Endodermal cell (in vitro differentiated cells): Measurements from ENCODE around the gene DDX41. TPM values are rescaled to one million over a fixed set of nuclear protein-coding genes. Genes with fewer than 3 reads are reported as not detected.
A peak's percentile ranks its signal among the peaks of the same experiment; 100 is the strongest.

Source experiments
- DNase-seq: peaks from one replicate; pipeline ENCODE4 v3.0.0-alpha.2; 2017
- H3K27ac ChIP-seq: 2 replicates; pipeline ENCODE4 v1.5.1; 2013; ENCODE audit warnings: mild to moderate bottlenecking, low read depth, low read length, moderate library complexity
- H3K27me3 ChIP-seq: 2 replicates; pipeline ENCODE4 v1.6.1; 2013; ENCODE audit warnings: mild to moderate bottlenecking, low read length, moderate library complexity; ENCODE audit not compliant: insufficient read depth, control insufficient read depth, poor library complexity, severe bottlenecking
- H3K36me3 ChIP-seq: 2 replicates; pipeline ENCODE4 v1.7.0; 2013; ENCODE audit warnings: mild to moderate bottlenecking, low read length, moderate library complexity; ENCODE audit not compliant: control insufficient read depth, insufficient read depth
- H3K4me1 ChIP-seq: one replicate; pipeline ENCODE4 v1.7.0; 2013; ENCODE audit warnings: low read length; ENCODE audit not compliant: control insufficient read depth, insufficient read depth
- H3K4me3 ChIP-seq: 2 replicates; pipeline ENCODE4 v1.5.1; 2013; ENCODE audit warnings: mild to moderate bottlenecking, low read length, moderate library complexity
- H3K9ac ChIP-seq: 2 replicates; pipeline ENCODE4 v1.6.1; 2013; ENCODE audit warnings: mild to moderate bottlenecking, low read length, moderate library complexity; ENCODE audit not compliant: poor library complexity, severe bottlenecking; ENCODE audit errors: extremely low read depth
- H3K9me3 ChIP-seq: 2 replicates; pipeline ENCODE4 v1.6.1; 2013; ENCODE audit warnings: mild to moderate bottlenecking, low read length, moderate library complexity; ENCODE audit not compliant: control insufficient read depth
- H3K27ac Mint-ChIP-seq: 2 replicates; pipeline ENCODE4 v1.8.0; 2020; ENCODE audit warnings: mixed read lengths
- H3K27me3 Mint-ChIP-seq: 2 replicates; pipeline ENCODE4 v1.8.0; 2021; ENCODE audit warnings: mild to moderate bottlenecking, mixed read lengths; ENCODE audit not compliant: insufficient read depth
- H3K36me3 Mint-ChIP-seq: 2 replicates; pipeline ENCODE4 v1.8.0; 2020; ENCODE audit warnings: low read depth, mixed read lengths
- H3K4me1 Mint-ChIP-seq: 2 replicates; pipeline ENCODE4 v1.8.0; 2020; ENCODE audit warnings: mixed read lengths
- H3K4me3 Mint-ChIP-seq: 2 replicates; pipeline ENCODE4 v1.8.0; 2020; ENCODE audit warnings: mild to moderate bottlenecking, moderate library complexity, mixed read lengths
- H3K9me3 Mint-ChIP-seq: 2 replicates; pipeline ENCODE4 v1.8.0; 2020; ENCODE audit warnings: mild to moderate bottlenecking, mixed read lengths
- WGBS, 2 experiments: methylation state at CpG; one replicate each; pipeline versions ENCODE4 v1.1.5 to v1.1.7; 2013; ENCODE audit warnings: missing lambda C conversion rate in 2 of 2, mixed read lengths in 1 of 2; ENCODE audit not compliant: insufficient coverage in 1 of 2, insufficient read length in 1 of 2; 5-methylcytosine and 5-hydroxymethylcytosine counted together
- total RNA-seq, 2 donors: library from RNA; stranded (reverse); fragmentation: NEBNext Ultra II Directional in 1 of 2; extraction: Animal tissue kit (Norgen Biotek cat#: 25700) in 1 of 2; gene quantifications; 2 replicates in 1 of 2; 3 replicates in 1 of 2; pipeline ENCODE4 v1.2.1, GENCODE V29; 2021
- TF ChIP-seq, protein P1 (sequence below): fragments of 200-600 bp; sonication (generic); conservative IDR thresholded peaks from 2 replicates; pipeline ENCODE4 v1.5.0; 2021; ENCODE audit warnings: antibody characterized with exemption, mild to moderate bottlenecking

The DDX41 gene
- total RNA-seq, 2 donors from 2014 or later, result 115 TPM

DNA sequence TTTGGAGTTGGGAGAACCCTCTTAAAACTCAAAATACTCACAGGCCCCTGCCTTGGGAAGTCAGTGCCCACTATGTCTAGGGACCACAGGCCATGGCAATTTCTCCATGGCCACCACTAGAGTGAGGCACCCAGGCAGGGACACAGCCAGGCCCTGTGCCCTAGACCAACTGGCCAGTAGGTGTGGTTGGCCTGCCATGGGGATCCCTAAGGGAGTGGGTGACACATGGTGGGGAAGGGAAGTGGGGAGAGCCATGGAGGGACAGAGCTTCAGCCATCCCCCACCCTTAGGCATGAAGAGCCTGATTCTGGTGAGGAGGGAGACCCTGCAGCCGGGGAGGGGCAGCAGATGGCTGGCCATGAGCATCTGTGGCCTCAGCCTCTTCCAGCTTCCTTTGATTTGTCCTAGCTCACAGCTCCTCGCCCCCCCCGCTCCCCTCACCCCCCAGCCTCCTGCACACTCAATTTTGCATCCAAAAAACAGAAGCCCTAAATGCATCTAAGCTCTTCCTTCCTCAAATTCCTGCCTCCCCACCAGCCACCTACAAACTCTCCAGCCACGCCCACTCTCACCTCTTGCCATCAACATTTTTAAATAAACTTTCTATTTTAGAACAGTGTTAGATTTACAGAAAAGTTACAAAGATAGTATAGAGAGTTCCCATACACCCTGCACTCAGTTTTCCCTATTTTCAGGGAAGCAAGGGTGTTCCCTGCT, 41.8 kb downstream of the DDX41 start:
- H3K9ac ChIP-seq, result no peak overlapping the region
- WGBS, 2 experiments, result 61 to 88% methylated on average over 3 to 4 of the region's 4 CpGs
- peaks cover 27% of the 10 kb centered on the region for H3K36me3 ChIP-seq
- H3K27ac Mint-ChIP-seq, result no peak overlapping the region
- no peaks in the 10 kb centered on the region for H3K27me3 Mint-ChIP-seq
- H3K27ac ChIP-seq, result no peak overlapping the region
- peak overlapping the region; percentile 74 for H3K4me3 Mint-ChIP-seq
- H3K4me3 ChIP-seq, result no peak overlapping the region
- TF ChIP-seq, protein P1, sequence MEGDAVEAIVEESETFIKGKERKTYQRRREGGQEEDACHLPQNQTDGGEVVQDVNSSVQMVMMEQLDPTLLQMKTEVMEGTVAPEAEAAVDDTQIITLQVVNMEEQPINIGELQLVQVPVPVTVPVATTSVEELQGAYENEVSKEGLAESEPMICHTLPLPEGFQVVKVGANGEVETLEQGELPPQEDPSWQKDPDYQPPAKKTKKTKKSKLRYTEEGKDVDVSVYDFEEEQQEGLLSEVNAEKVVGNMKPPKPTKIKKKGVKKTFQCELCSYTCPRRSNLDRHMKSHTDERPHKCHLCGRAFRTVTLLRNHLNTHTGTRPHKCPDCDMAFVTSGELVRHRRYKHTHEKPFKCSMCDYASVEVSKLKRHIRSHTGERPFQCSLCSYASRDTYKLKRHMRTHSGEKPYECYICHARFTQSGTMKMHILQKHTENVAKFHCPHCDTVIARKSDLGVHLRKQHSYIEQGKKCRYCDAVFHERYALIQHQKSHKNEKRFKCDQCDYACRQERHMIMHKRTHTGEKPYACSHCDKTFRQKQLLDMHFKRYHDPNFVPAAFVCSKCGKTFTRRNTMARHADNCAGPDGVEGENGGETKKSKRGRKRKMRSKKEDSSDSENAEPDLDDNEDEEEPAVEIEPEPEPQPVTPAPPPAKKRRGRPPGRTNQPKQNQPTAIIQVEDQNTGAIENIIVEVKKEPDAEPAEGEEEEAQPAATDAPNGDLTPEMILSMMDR, result no peak
- no peaks in the 10 kb centered on the region for H3K9me3 Mint-ChIP-seq
- H3K4me1 ChIP-seq, result peaks cover 28% of the 10 kb centered on the region
- H3K36me3 Mint-ChIP-seq, result peaks cover 32% of the 10 kb centered on the region
- no peaks in the 10 kb centered on the region for H3K27me3 ChIP-seq
- no peak for DNase-seq
- no peaks in the 10 kb centered on the region for H3K9me3 ChIP-seq
- peaks cover 29% of the 10 kb centered on the region for H3K4me1 Mint-ChIP-seq

DNA sequence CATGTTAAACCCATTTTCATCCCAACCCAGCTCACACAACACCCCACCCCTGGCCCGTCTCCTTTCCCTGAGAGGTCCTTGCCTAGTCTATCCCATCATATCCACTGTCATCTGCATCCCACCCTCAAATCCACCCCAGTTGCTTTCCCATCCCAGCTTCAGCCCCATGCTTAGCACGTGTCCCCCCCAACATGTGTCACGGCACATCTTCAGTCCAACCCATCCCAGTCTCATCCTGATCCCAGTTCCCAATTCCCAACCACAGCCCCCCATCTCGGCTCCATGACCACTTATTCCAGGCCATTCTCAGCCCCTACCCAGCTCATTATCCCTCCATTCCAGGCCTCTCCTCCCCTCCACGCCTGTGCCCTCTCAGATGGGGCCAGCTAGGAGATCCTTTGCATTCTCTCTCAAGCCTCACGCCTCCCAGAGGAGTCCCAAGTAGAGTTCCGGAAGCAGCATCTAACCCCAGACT, 42.7 kb downstream of the DDX41 start:
- peak overlapping the region; percentile 8 for H3K9ac ChIP-seq
- no peaks in the 10 kb centered on the region for H3K9me3 Mint-ChIP-seq
- peaks cover 32% of the 10 kb centered on the region for H3K36me3 ChIP-seq
- H3K36me3 Mint-ChIP-seq, result peaks cover 26% of the 10 kb centered on the region
- H3K27ac Mint-ChIP-seq, result peak overlapping the region; percentile 54
- peak overlapping the region; percentile 69 for H3K4me3 ChIP-seq
- no peaks in the 10 kb centered on the region for H3K9me3 ChIP-seq
- TF ChIP-seq, protein P1, result no peak
- H3K4me3 Mint-ChIP-seq, result peak overlapping the region; percentile 74
- 62 to 66% methylated on average over 4 to 7 of the region's 7 CpGs for WGBS, 2 experiments
- H3K27me3 Mint-ChIP-seq, result no peaks in the 10 kb centered on the region
- peaks cover 29% of the 10 kb centered on the region for H3K4me1 Mint-ChIP-seq
- H3K4me1 ChIP-seq, result peaks cover 31% of the 10 kb centered on the region
- peak; percentile 73 for DNase-seq
- H3K27ac ChIP-seq, result peak overlapping the region; percentile 1
- H3K27me3 ChIP-seq, result no peaks in the 10 kb centered on the region

DNA sequence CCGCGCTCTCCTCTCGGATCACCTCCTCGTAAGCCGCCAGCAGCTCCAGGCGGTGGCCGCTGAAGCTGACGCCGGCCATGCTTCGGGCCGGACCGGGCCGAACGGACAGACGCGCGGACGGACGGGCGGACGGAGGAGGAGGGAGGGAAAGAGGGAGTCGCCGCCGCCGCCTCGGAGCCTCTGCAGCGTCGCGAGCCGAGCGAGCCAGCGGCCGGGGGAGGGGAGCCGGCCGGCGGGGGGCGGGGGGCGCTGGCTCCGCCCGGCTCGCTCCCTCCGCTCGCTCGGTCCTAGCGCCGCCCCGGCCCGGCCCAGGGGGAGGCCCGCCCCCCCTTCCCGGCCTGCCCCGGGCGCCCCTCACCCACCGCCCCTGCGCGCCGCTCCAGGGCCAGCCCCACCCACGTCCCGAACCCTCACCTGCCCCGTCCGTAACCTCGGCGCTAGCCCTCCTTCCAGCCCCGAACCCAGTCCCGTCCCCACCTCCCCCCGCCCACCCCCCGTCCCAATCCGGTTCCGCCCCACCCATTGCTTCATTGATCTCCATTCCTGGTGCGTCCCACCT, 43.2 kb downstream of the DDX41 start, which contains the start of gene DBN1:
Gene DBN1 (minus strand): TSS at position 192 of the 559 bp plus-strand sequence. CDS start 113 bp downstream, at position 79.
- 0% methylated on average over 49 of the region's 69 CpGs; no CpG with 5 or more reads in 1 of the 2 experiments for WGBS, 2 experiments
- Mint-ChIP-seq H3K9me3 (no peaks in the 10 kb centered on the region), H3K36me3 (peaks cover 29% of the 10 kb centered on the region), H3K27ac (peak within 1 kb of the TSS; percentile 90), H3K4me1 (peaks cover 34% of the 10 kb centered on the region), H3K4me3 (peak within 1 kb of the TSS; percentile 74), H3K27me3 (no peaks in the 10 kb centered on the region)
- Histone ChIP-seq H3K4me3 (peak within 1 kb of the TSS; percentile 93), H3K36me3 (peaks cover 38% of the 10 kb centered on the region), H3K27me3 (no peaks in the 10 kb centered on the region), H3K27ac (peak within 1 kb of the TSS; percentile 96), H3K9me3 (no peaks in the 10 kb centered on the region), H3K4me1 (peaks cover 31% of the 10 kb centered on the region), H3K9ac (peak within 1 kb of the TSS; percentile 86)
- peak; percentile 84 for DNase-seq
- TF ChIP-seq, protein P1, result no peak
